ENCODE measurements around the gene SLX4IP. TPM values are rescaled to one million over a fixed set of nuclear protein-coding genes. Genes with fewer than 3 reads are reported as not detected.
A peak's percentile ranks its signal among the peaks of the same experiment; 100 is the strongest.

SLX4IP gene
- total RNA-seq, 2 donors from 2014 or later = 3.2 to 4.9 TPM

GRCh38 chr20:10647471-10647870, 212.4 kb downstream of the SLX4IP start:
- no peak overlapping the region for H3K4me3 Mint-ChIP-seq
- no peak overlapping the region for H3K27ac Mint-ChIP-seq
- no peaks in the 10 kb centered on the region for H3K36me3 Mint-ChIP-seq
- ATAC-seq = peak in 1 of 2 donors; percentile 34
- no peaks in the 10 kb centered on the region for H3K9me3 Mint-ChIP-seq
- no peaks in the 10 kb centered on the region for H3K27me3 Mint-ChIP-seq
- DNase-seq (ENCODE audit: low spot score) = no peak
- peaks cover 0 to 3% of the 10 kb centered on the region in 2 donors for H3K4me1 Mint-ChIP-seq (ENCODE audit: low read depth in 2 of 2)

GRCh38 chr20:10647909-10648308, 212.8 kb downstream of the SLX4IP start:
- no peak for ATAC-seq
- no peak for DNase-seq (ENCODE audit: low spot score)
- H3K27me3 Mint-ChIP-seq = no peaks in the 10 kb centered on the region
- H3K36me3 Mint-ChIP-seq = no peaks in the 10 kb centered on the region
- peaks cover 0 to 3% of the 10 kb centered on the region in 2 donors for H3K4me1 Mint-ChIP-seq (ENCODE audit: low read depth in 2 of 2)
- no peaks in the 10 kb centered on the region for H3K9me3 Mint-ChIP-seq
- no peak overlapping the region for H3K27ac Mint-ChIP-seq
- no peak overlapping the region for H3K4me3 Mint-ChIP-seq

GRCh38 chr20:10648651-10649050, 213.5 kb downstream of the SLX4IP start:
- H3K27ac Mint-ChIP-seq = no peak overlapping the region
- no peaks in the 10 kb centered on the region for H3K36me3 Mint-ChIP-seq
- ATAC-seq = no peak
- no peaks in the 10 kb centered on the region for H3K9me3 Mint-ChIP-seq
- no peaks in the 10 kb centered on the region for H3K27me3 Mint-ChIP-seq
- no peak for DNase-seq (ENCODE audit: low spot score)
- H3K4me1 Mint-ChIP-seq (ENCODE audit: low read depth in 2 of 2) = no peaks in the 10 kb centered on the region
- H3K4me3 Mint-ChIP-seq = no peak overlapping the region

GRCh38 chr20:10649080-10649796, 214.1 kb downstream of the SLX4IP start:
- Mint-ChIP-seq H3K9me3 (no peaks in the 10 kb centered on the region), H3K4me3 (no peak overlapping the region), H3K27ac (no peak overlapping the region), H3K4me1 (ENCODE audit: low read depth in 2 of 2) (no peaks in the 10 kb centered on the region), H3K27me3 (no peaks in the 10 kb centered on the region), H3K36me3 (no peaks in the 10 kb centered on the region)
- ATAC-seq (no peak), DNase-seq (ENCODE audit: low spot score) (no peak)

- no peaks in the 10 kb centered on the region for H3K9me3 Mint-ChIP-seq
- H3K4me3 Mint-ChIP-seq = no peak overlapping the region
- DNase-seq (ENCODE audit: low spot score) (no peak), ATAC-seq (no peak)
- H3K27ac Mint-ChIP-seq = no peak overlapping the region
- no peaks in the 10 kb centered on the region for H3K4me1 Mint-ChIP-seq (ENCODE audit: low read depth in 2 of 2)
- no peaks in the 10 kb centered on the region for H3K36me3 Mint-ChIP-seq
- H3K27me3 Mint-ChIP-seq = no peaks in the 10 kb centered on the region
These were observed 214.7 kb downstream of the SLX4IP start for GRCh38 chr20:10649797-10650160.

GRCh38 chr20:10651227-10651990, 216.3 kb downstream of the SLX4IP start:
- H3K27me3 Mint-ChIP-seq = no peaks in the 10 kb centered on the region
- ATAC-seq = peak in 1 of 2 donors; percentile 46
- no peak overlapping the region for H3K4me3 Mint-ChIP-seq

GRCh38 chr20:10652185-10652584, 217.1 kb downstream of the SLX4IP start:
- no peak overlapping the region for H3K27ac Mint-ChIP-seq
- no peaks in the 10 kb centered on the region for H3K36me3 Mint-ChIP-seq
- no peaks in the 10 kb centered on the region for H3K27me3 Mint-ChIP-seq
- H3K9me3 Mint-ChIP-seq = no peaks in the 10 kb centered on the region
- ATAC-seq = no peak
- no peak overlapping the region for H3K4me3 Mint-ChIP-seq
- H3K4me1 Mint-ChIP-seq (ENCODE audit: low read depth in 2 of 2) = no peaks in the 10 kb centered on the region
- no peak for DNase-seq (ENCODE audit: low spot score)

More at GRCh38 chr20:10651227-10651990, 216.3 kb downstream of the SLX4IP start:
- H3K27ac Mint-ChIP-seq = no peak overlapping the region
- H3K4me1 Mint-ChIP-seq (ENCODE audit: low read depth in 2 of 2) = no peaks in the 10 kb centered on the region
- no peaks in the 10 kb centered on the region for H3K9me3 Mint-ChIP-seq
- no peak for DNase-seq (ENCODE audit: low spot score)
- no peaks in the 10 kb centered on the region for H3K36me3 Mint-ChIP-seq

- H3K36me3 Mint-ChIP-seq = no peaks in the 10 kb centered on the region
- H3K27me3 Mint-ChIP-seq = no peaks in the 10 kb centered on the region
- ATAC-seq (no peak), DNase-seq (ENCODE audit: low spot score) (no peak)
- H3K4me1 Mint-ChIP-seq (ENCODE audit: low read depth in 2 of 2) = no peaks in the 10 kb centered on the region
- no peaks in the 10 kb centered on the region for H3K9me3 Mint-ChIP-seq
- H3K27ac Mint-ChIP-seq = no peak overlapping the region
- no peak overlapping the region for H3K4me3 Mint-ChIP-seq
These were observed 217.7 kb downstream of the SLX4IP start for GRCh38 chr20:10652660-10653261.

- H3K9me3 Mint-ChIP-seq = no peaks in the 10 kb centered on the region
- no peak overlapping the region for H3K4me3 Mint-ChIP-seq
- ATAC-seq (no peak), DNase-seq (ENCODE audit: low spot score) (no peak)
- no peaks in the 10 kb centered on the region for H3K27me3 Mint-ChIP-seq
- H3K36me3 Mint-ChIP-seq = no peaks in the 10 kb centered on the region
- no peak overlapping the region for H3K27ac Mint-ChIP-seq
- H3K4me1 Mint-ChIP-seq (ENCODE audit: low read depth in 2 of 2) = no peaks in the 10 kb centered on the region
These were observed 218.6 kb downstream of the SLX4IP start for GRCh38 chr20:10653599-10654249.

GRCh38 chr20:10654250-10654610, 219.1 kb downstream of the SLX4IP start:
- Mint-ChIP-seq H3K9me3 (no peaks in the 10 kb centered on the region), H3K4me3 (no peak overlapping the region), H3K4me1 (ENCODE audit: low read depth in 2 of 2) (no peaks in the 10 kb centered on the region), H3K36me3 (no peaks in the 10 kb centered on the region), H3K27ac (no peak overlapping the region), H3K27me3 (no peaks in the 10 kb centered on the region)
- DNase-seq (ENCODE audit: low spot score) (no peak), ATAC-seq (no peak)

- DNase-seq (ENCODE audit: low spot score) = no peak
- no peak for ATAC-seq
- H3K4me1 Mint-ChIP-seq (ENCODE audit: low read depth in 2 of 2) = no peaks in the 10 kb centered on the region
- H3K9me3 Mint-ChIP-seq = no peaks in the 10 kb centered on the region
- no peaks in the 10 kb centered on the region for H3K27me3 Mint-ChIP-seq
- H3K27ac Mint-ChIP-seq = no peak overlapping the region
- no peak overlapping the region for H3K4me3 Mint-ChIP-seq
- H3K36me3 Mint-ChIP-seq = no peaks in the 10 kb centered on the region
These were observed 219.5 kb downstream of the SLX4IP start for GRCh38 chr20:10654630-10655029.

GRCh38 chr20:10655720-10656669, 220.9 kb downstream of the SLX4IP start:
- Mint-ChIP-seq H3K4me3 (no peak overlapping the region), H3K4me1 (ENCODE audit: low read depth in 2 of 2) (no peaks in the 10 kb centered on the region), H3K27ac (no peak overlapping the region), H3K36me3 (no peaks in the 10 kb centered on the region), H3K27me3 (no peaks in the 10 kb centered on the region), H3K9me3 (no peaks in the 10 kb centered on the region)
- no peak for DNase-seq (ENCODE audit: low spot score)
- ATAC-seq = no peak

- H3K4me3 Mint-ChIP-seq = no peak overlapping the region
- DNase-seq (ENCODE audit: low spot score) (no peak), ATAC-seq (no peak)
- H3K9me3 Mint-ChIP-seq = no peaks in the 10 kb centered on the region
- peaks cover 0 to 3% of the 10 kb centered on the region in 2 donors for H3K4me1 Mint-ChIP-seq (ENCODE audit: low read depth in 2 of 2)
- H3K36me3 Mint-ChIP-seq = no peaks in the 10 kb centered on the region
- peaks cover 7 to 9% of the 10 kb centered on the region in 2 donors for H3K27me3 Mint-ChIP-seq
- H3K27ac Mint-ChIP-seq = no peak overlapping the region
These were observed 222.3 kb downstream of the SLX4IP start for GRCh38 chr20:10657453-10657852.
